Adrenal gland (tissue), 12 donors: ENCODE measurements around the gene RAB21. TPM values are rescaled to one million over a fixed set of nuclear protein-coding genes. Genes with fewer than 3 reads are reported as not detected.

Experiments used
- DNase-seq, 7 donors: peaks; one replicate each; pipeline ENCODE4 v3.0.0-alpha.2; 2019 to 2020
- H3K27ac ChIP-seq, 5 donors: fragments of 200-600 bp; sonication (generic) in 4 of 5; 1 replicate in 3 of 5; 2 replicates in 2 of 5; pipeline versions ENCODE4 v1.5.1 to v1.8.0; 2016 to 2020; ENCODE audit warnings: mild to moderate bottlenecking in 1 of 5
- H3K27me3 ChIP-seq: fragments of 200-600 bp; 2 replicates; pipeline ENCODE4 v1.8.0; 2021
- H3K36me3 ChIP-seq, 2 donors: fragments of 200-600 bp; replicated peaks in 1 of 2; 1 replicate in 1 of 2; 2 replicates in 1 of 2; pipeline versions ENCODE4 v1.5.1 to v1.8.0; 2018 to 2022
- H3K4me1 ChIP-seq, 2 donors: fragments of 200-600 bp; replicated peaks in 1 of 2; 1 replicate in 1 of 2; 2 replicates in 1 of 2; pipeline versions ENCODE4 v1.5.1 to v1.8.0; 2018 to 2021
- H3K4me3 ChIP-seq, 4 donors: fragments of 200-600 bp; sonication (generic) in 3 of 4; one replicate each; pipeline ENCODE4 v1.5.1; 2016 to 2018
- H3K9me3 ChIP-seq, 3 donors: fragments of 200-600 bp; sonication (generic) in 1 of 3; replicated peaks in 1 of 3; 1 replicate in 2 of 3; 2 replicates in 1 of 3; pipeline versions ENCODE4 v1.5.1 to v1.8.0; 2016 to 2021
- POLR2A ChIP-seq, 2 donors: fragments of 450-650 bp; IDR thresholded peaks; one replicate each; pipeline ENCODE4 v1.6.1; 2017; ENCODE audit warnings: antibody characterized with exemption in 2 of 2, mild to moderate bottlenecking in 2 of 2, moderate library complexity in 1 of 2
- WGBS, 4 donors: extraction: QIAGEN DNeasy Blood & Tissue Kit in 2 of 4; methylation state at CpG; one replicate each; pipeline versions ENCODE4 v1.1.5 to v1.1.7; 2013 to 2017; 5-methylcytosine and 5-hydroxymethylcytosine counted together
- intact Hi-C, 2 donors: fragments of 100-400 bp; cut with DNase I; formaldehyde crosslinking; loops; one replicate each; pipeline versions ENCODE4 v1.14.1 to v1.15.0; 2022 to 2023
- polyA plus RNA-seq, 3 donors: library from polyadenylated mRNA; stranded (reverse); fragments of 200-250 nt in 2 of 3; fragments of 350-450 nt in 1 of 3; fragmentation: Illumina TruSeq in 1 of 3; extraction: RNeasy Lipid Tissue Mini Kit (QIAGEN cat#74804) in 1 of 3; gene quantifications; one replicate each; pipeline ENCODE4 v1.2.3, GENCODE V29; 2013 to 2014
- total RNA-seq, 9 donors: library from RNA; depleted of rRNA in 4 of 9; stranded (reverse); fragments of >200 nt in 4 of 9; fragments of 120-200 nt in 1 of 9; fragmentation: NEBNext Ultra II Directional in 1 of 9; extraction: Animal tissue kit (Norgen Biotek cat#: 25700) in 1 of 9; gene quantifications; one replicate each; pipeline versions ENCODE4 v1.1.0 to v1.2.4, GENCODE V29; 2013 to 2023
- TF ChIP-seq, protein P1 (sequence below), 6 experiments: fragments of 450-650 bp in 4 of 6; fragments of 200-600 bp in 2 of 6; sonication (generic) in 1 of 6; IDR thresholded peaks; 1 replicate in 5 of 6; 2 replicates in 1 of 6; pipeline versions ENCODE4 v1.5.1 to v1.8.0; 2016 to 2021; ENCODE audit warnings: antibody characterized with exemption in 6 of 6, mild to moderate bottlenecking in 2 of 6, moderate library complexity in 1 of 6
- donor health status: healthy with polysubstance abuse.
- donor health status: Bipolar disorder and iron deficiency.
- donor health status: DM: yes; HTN: yes; CAD: no.
- donor health status: DM: no; HTN: no; CAD: no.
- donor health status: DM: no; HTN: no; CAD: no.
- donor health status: DM: yes; HTN: yes; CAD: no.

Gene RAB21
- total and polyA plus RNA-seq, 12 donors, result 8.6 to 123 (median 58.9) TPM

- intact Hi-C loops, result loop anchor here in 1 of 2 donors (10.0 kb wide), 1 partner anchor 88 kb away; the partner anchor contains the start of genes THAP2 and ZFC3H1
- no peak overlapping the region for H3K4me3 ChIP-seq
- H3K9me3 ChIP-seq, result no peaks in the 10 kb centered on the region
- 80 to 88% (median 83%) methylated on average over 1 of the region's 1 CpG for WGBS, 4 donors
- H3K36me3 ChIP-seq, result no peaks in the 10 kb centered on the region
- H3K27ac ChIP-seq, result no peak overlapping the region
- no peak for TF ChIP-seq POLR2A (IDR thresholded peaks at IDR 0.05)
- TF ChIP-seq, protein P1, sequence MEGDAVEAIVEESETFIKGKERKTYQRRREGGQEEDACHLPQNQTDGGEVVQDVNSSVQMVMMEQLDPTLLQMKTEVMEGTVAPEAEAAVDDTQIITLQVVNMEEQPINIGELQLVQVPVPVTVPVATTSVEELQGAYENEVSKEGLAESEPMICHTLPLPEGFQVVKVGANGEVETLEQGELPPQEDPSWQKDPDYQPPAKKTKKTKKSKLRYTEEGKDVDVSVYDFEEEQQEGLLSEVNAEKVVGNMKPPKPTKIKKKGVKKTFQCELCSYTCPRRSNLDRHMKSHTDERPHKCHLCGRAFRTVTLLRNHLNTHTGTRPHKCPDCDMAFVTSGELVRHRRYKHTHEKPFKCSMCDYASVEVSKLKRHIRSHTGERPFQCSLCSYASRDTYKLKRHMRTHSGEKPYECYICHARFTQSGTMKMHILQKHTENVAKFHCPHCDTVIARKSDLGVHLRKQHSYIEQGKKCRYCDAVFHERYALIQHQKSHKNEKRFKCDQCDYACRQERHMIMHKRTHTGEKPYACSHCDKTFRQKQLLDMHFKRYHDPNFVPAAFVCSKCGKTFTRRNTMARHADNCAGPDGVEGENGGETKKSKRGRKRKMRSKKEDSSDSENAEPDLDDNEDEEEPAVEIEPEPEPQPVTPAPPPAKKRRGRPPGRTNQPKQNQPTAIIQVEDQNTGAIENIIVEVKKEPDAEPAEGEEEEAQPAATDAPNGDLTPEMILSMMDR (IDR thresholded peaks at IDR 0.05), result no peak
- DNase-seq, result no peak
- peaks cover 10 to 19% of the 10 kb centered on the region in 2 donors for H3K4me1 ChIP-seq
- H3K27me3 ChIP-seq, result peaks cover 5% of the 10 kb centered on the region
Measured at GRCh38 chr12:71752891-71753290, 1.8 kb upstream of the RAB21 start.

- peak; percentile 59 to 81 (median 69) for DNase-seq
- WGBS, 4 donors, result 0 to 1% (median 0%) methylated on average over 15 to 45 of the region's 45 CpGs
Measured at GRCh38 chr12:71755146-71755892, 656 bp downstream of the RAB21 start.

GRCh38 chr12:71756054-71756690, 1.5 kb downstream of the RAB21 start:
- Histone ChIP-seq H3K9me3 (peaks cover 0 to 16% (median 0%) of the 10 kb centered on the region in 3 donors), H3K27ac (peak overlapping the region; percentile 90 to 99 (median 97)), H3K4me1 (peaks cover 10 to 19% of the 10 kb centered on the region in 2 donors), H3K27me3 (peaks cover 5% of the 10 kb centered on the region), H3K4me3 (peak overlapping the region in 3 of 4 donors; percentile 39 to 90 (median 87)), H3K36me3 (no peaks in the 10 kb centered on the region)
- 19 to 37% (median 25%) methylated on average over 5 of the region's 5 CpGs for WGBS, 4 donors
- no peak for DNase-seq
- intact Hi-C loops, result loop anchor here in 1 of 2 donors (10.0 kb wide), 1 partner anchor 91 kb away; the partner anchor contains the start of genes THAP2 and ZFC3H1
- TF ChIP-seq POLR2A (IDR thresholded peaks at IDR 0.05), result peak in 1 of 2 donors; percentile 1
- TF ChIP-seq, protein P1 (IDR thresholded peaks at IDR 0.05), result no peak

More at GRCh38 chr12:71755146-71755892, 656 bp downstream of the RAB21 start:
- peak overlapping the region; percentile 90 to 99 (median 97) for H3K27ac ChIP-seq
- peak overlapping the region; percentile 39 to 90 (median 64) for H3K4me3 ChIP-seq
- H3K9me3 ChIP-seq, result peaks cover 0 to 8% (median 0%) of the 10 kb centered on the region in 3 donors
- intact Hi-C loops, result loop anchor here in 1 of 2 donors (10.0 kb wide), 1 partner anchor 91 kb away; the partner anchor contains the start of genes THAP2 and ZFC3H1
- H3K4me1 ChIP-seq, result peaks cover 10 to 19% of the 10 kb centered on the region in 2 donors
- peaks cover 5% of the 10 kb centered on the region for H3K27me3 ChIP-seq
- peak; percentile 10 to 67 for TF ChIP-seq POLR2A (IDR thresholded peaks at IDR 0.05)
- TF ChIP-seq, protein P1 (IDR thresholded peaks at IDR 0.05), result no peak
- H3K36me3 ChIP-seq, result no peaks in the 10 kb centered on the region

DNA sequence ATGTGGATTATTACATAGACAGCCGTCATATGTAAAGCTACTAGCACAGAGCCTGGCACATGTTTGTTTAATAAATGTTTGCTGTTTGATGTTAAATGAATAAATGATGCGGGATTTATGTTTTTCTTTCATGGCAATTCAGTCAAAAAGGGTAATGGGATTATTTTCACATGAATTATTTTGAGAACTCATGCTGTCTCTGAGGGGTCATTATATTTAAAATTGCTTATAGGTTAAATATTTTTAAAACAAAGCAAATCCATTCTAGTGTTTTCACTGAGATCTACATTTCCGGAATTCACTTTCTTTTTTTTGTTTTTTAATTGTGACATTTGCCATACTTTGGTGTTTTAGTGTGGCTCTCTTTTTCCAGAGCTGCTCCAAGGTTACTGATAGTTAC, 5.3 kb downstream of the RAB21 start:
- Histone ChIP-seq H3K4me1 (peaks cover 10 to 19% of the 10 kb centered on the region in 2 donors), H3K9me3 (peaks cover 0 to 16% (median 0%) of the 10 kb centered on the region in 3 donors), H3K27ac (no peak overlapping the region), H3K27me3 (no peaks in the 10 kb centered on the region), H3K36me3 (no peaks in the 10 kb centered on the region), H3K4me3 (no peak overlapping the region)
- 95 to 98% (median 97%) methylated on average over 3 of the region's 3 CpGs for WGBS, 4 donors
- no peak for TF ChIP-seq POLR2A (IDR thresholded peaks at IDR 0.05)
- TF ChIP-seq, protein P1 (IDR thresholded peaks at IDR 0.05), result no peak
- intact Hi-C loops, result loop anchor here in 1 of 2 donors (10.0 kb wide), 1 partner anchor 95 kb away; the partner anchor contains the start of genes THAP2 and ZFC3H1
- DNase-seq, result no peak
